DND-41 (cell line): Measurements from ENCODE around the gene NRGN.

ENCODE experiments used
- ATAC-seq: fragments of 200-7000 bp; cut with Tn5 transposase; 3 replicates; pipeline ENCODE4 v1.9.1; 2021; ENCODE audit warnings: low read depth; ENCODE audit not compliant: insufficient read depth
- DNase-seq: peaks from one replicate; pipeline ENCODE4 v3.0.0-alpha.2; 2020
- H2AFZ ChIP-seq: 2 replicates; pipeline ENCODE4 v1.6.0; 2012; ENCODE audit warnings: low read depth, low read length
- H3K27ac ChIP-seq: 2 replicates; pipeline ENCODE4 v1.5.1; 2012; ENCODE audit warnings: low read length, inconsistent platforms
- H3K27me3 ChIP-seq: fragments of 200-600 bp; sonication (generic); 2 replicates; pipeline ENCODE4 v1.6.0; 2012; ENCODE audit warnings: low read length, mild to moderate bottlenecking, inconsistent platforms; ENCODE audit not compliant: insufficient read depth, poor library complexity
- H3K36me3 ChIP-seq: 2 replicates; pipeline ENCODE4 v1.5.1; 2012; ENCODE audit warnings: low read length, inconsistent platforms; ENCODE audit not compliant: insufficient read depth
- H3K4me1 ChIP-seq: 2 replicates; pipeline ENCODE4 v1.5.1; 2012; ENCODE audit warnings: mild to moderate bottlenecking, low read length; ENCODE audit not compliant: insufficient read depth
- H3K4me2 ChIP-seq: 2 replicates; pipeline ENCODE4 v1.6.0; 2012; ENCODE audit warnings: mild to moderate bottlenecking, moderate library complexity, low read length, inconsistent platforms; ENCODE audit not compliant: insufficient read depth
- H3K4me3 ChIP-seq, 2 experiments: fragments of 200-600 bp in 1 of 2; shearing (Covaris generic) in 1 of 2; 2 replicates each; pipeline ENCODE4 v1.5.1; 2012 to 2016; ENCODE audit warnings: inconsistent platforms in 2 of 2, low read length in 2 of 2, mild to moderate bottlenecking in 2 of 2, low read depth in 1 of 2, moderate library complexity in 1 of 2
- H3K79me2 ChIP-seq: 2 replicates; pipeline ENCODE4 v1.6.0; 2012; ENCODE audit warnings: low read length, inconsistent platforms; ENCODE audit not compliant: insufficient read depth
- H3K9ac ChIP-seq: 2 replicates; pipeline ENCODE4 v1.6.0; 2012; ENCODE audit warnings: low read depth, mild to moderate bottlenecking, inconsistent platforms, low read length, moderate library complexity
- H3K9me3 ChIP-seq: 2 replicates; pipeline ENCODE4 v1.5.1; 2012; ENCODE audit warnings: low read length, moderate library complexity, mild to moderate bottlenecking, inconsistent platforms; ENCODE audit not compliant: insufficient read depth, severe bottlenecking
- H4K20me1 ChIP-seq: 2 replicates; pipeline ENCODE4 v1.6.0; 2012; ENCODE audit warnings: low read length; ENCODE audit not compliant: insufficient read depth
- CTCF ChIP-seq: IDR thresholded peaks from 2 replicates; pipeline ENCODE4 v1.5.1; 2012; ENCODE audit warnings: borderline replicate concordance, low read length, moderate library complexity, mild to moderate bottlenecking; ENCODE audit not compliant: poor library complexity, severe bottlenecking; ENCODE audit errors: extremely low read depth
- EZH2 ChIP-seq: IDR thresholded peaks from 3 replicates; pipeline ENCODE4 v1.6.1; 2012; ENCODE audit warnings: borderline replicate concordance, low read depth, mild to moderate bottlenecking, moderate library complexity, low read length, inconsistent platforms; ENCODE audit not compliant: severe bottlenecking

The NRGN gene

GRCh38 chr11:124783002-124783401 is 43.3 kb downstream of the NRGN start:
- H4K20me1 ChIP-seq, result peaks cover 14% of the 10 kb centered on the region; the same call in 1 of the 2 replicates
- no peak overlapping the region for H2AFZ ChIP-seq
- no peaks in the 10 kb centered on the region for H3K4me1 ChIP-seq
- no peak for ATAC-seq
- H3K27me3 ChIP-seq, result no peaks in the 10 kb centered on the region
- no peaks in the 10 kb centered on the region for H3K36me3 ChIP-seq
- H3K79me2 ChIP-seq, result peaks cover 5% of the 10 kb centered on the region; the same call in 1 of the 2 replicates
- no peak overlapping the region for H3K9ac ChIP-seq
- no peak for DNase-seq
- TF ChIP-seq CTCF (no peak), EZH2 (no peak)
- H3K27ac ChIP-seq, result no peak overlapping the region
- no peak overlapping the region for H3K4me3 ChIP-seq
- no peaks in the 10 kb centered on the region for H3K9me3 ChIP-seq
- H3K4me2 ChIP-seq, result no peak overlapping the region

DNA sequence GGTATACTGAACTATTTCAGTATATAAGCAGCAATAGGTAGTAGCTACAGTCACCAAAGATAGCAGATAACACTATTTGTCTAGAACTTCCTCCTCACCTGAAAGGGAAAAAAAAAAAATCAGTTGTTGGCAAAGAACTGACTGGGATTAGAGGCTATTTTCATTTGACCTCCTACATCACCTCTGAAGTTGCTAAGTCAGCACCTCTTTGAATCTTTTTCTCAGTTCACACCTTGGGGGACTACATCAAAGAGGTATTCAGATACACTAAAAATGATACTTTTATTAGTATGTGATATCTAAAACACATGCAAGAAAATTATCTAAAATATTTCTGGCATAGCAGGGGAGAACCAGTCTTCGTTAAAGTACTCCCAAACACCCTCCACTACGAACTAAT is 44.3 kb downstream of the NRGN start:
- H3K36me3 ChIP-seq, result no peaks in the 10 kb centered on the region
- no peak overlapping the region for H3K4me2 ChIP-seq
- H3K79me2 ChIP-seq, result peaks cover 12% of the 10 kb centered on the region; the same call in 1 of the 2 replicates
- no peaks in the 10 kb centered on the region for H3K4me1 ChIP-seq
- H3K9ac ChIP-seq, result no peak overlapping the region
- TF ChIP-seq CTCF, result no peak
- TF ChIP-seq EZH2, result no peak
- DNase-seq (no peak), ATAC-seq (no peak)
- H2AFZ ChIP-seq, result no peak overlapping the region
- peaks cover 19% of the 10 kb centered on the region; the same call in 1 of the 2 replicates for H4K20me1 ChIP-seq
- no peaks in the 10 kb centered on the region for H3K9me3 ChIP-seq
- H3K4me3 ChIP-seq, result no peak overlapping the region
- H3K27ac ChIP-seq, result no peak overlapping the region
- no peaks in the 10 kb centered on the region for H3K27me3 ChIP-seq

GRCh38 chr11:124788521-124788920 is 48.8 kb downstream of the NRGN start:
- Histone ChIP-seq H3K4me2 (no peak overlapping the region), H3K36me3 (no peaks in the 10 kb centered on the region), H3K9ac (no peak overlapping the region), H3K4me3 (no peak overlapping the region), H3K79me2 (peaks cover 53% of the 10 kb centered on the region), H2AFZ (no peak overlapping the region), H3K27me3 (no peaks in the 10 kb centered on the region), H3K27ac (no peak overlapping the region), H3K4me1 (no peaks in the 10 kb centered on the region), H4K20me1 (peaks cover 59% of the 10 kb centered on the region), H3K9me3 (no peaks in the 10 kb centered on the region)
- DNase-seq, result no peak
- TF ChIP-seq CTCF (no peak), EZH2 (no peak)
- no peak for ATAC-seq
